GM12801 (cell line): ENCODE data around the gene CHRND.

Source experiments
- TF ChIP-seq, protein P1 (sequence below): IDR thresholded peaks from one replicate; pipeline ENCODE4 v1.5.1; 2011; ENCODE audit warnings: control low read depth; ENCODE audit not compliant: insufficient read length; ENCODE audit errors: extremely low read depth

The CHRND gene

DNA sequence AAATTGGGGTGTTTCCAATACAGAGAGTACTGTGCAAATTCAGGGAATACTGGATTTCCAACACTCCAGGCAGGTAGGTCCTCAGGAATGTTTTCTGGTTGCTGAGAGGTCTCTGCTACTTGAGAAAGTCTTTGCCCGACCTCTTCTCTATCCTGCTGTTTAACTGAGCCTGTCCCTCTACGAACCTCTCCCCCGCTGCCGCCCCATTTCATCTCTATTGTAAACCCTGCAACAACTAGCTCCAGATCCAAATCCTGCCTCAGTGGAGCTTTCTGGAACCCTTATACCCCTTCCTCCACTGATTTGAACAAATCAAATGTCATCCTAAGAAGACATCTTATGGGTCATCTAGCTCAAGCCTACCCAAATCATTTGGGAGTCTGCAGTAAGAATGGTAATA, 25.8 kb downstream of the CHRND start:
- TF ChIP-seq, protein P1, sequence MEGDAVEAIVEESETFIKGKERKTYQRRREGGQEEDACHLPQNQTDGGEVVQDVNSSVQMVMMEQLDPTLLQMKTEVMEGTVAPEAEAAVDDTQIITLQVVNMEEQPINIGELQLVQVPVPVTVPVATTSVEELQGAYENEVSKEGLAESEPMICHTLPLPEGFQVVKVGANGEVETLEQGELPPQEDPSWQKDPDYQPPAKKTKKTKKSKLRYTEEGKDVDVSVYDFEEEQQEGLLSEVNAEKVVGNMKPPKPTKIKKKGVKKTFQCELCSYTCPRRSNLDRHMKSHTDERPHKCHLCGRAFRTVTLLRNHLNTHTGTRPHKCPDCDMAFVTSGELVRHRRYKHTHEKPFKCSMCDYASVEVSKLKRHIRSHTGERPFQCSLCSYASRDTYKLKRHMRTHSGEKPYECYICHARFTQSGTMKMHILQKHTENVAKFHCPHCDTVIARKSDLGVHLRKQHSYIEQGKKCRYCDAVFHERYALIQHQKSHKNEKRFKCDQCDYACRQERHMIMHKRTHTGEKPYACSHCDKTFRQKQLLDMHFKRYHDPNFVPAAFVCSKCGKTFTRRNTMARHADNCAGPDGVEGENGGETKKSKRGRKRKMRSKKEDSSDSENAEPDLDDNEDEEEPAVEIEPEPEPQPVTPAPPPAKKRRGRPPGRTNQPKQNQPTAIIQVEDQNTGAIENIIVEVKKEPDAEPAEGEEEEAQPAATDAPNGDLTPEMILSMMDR: no peak

DNA sequence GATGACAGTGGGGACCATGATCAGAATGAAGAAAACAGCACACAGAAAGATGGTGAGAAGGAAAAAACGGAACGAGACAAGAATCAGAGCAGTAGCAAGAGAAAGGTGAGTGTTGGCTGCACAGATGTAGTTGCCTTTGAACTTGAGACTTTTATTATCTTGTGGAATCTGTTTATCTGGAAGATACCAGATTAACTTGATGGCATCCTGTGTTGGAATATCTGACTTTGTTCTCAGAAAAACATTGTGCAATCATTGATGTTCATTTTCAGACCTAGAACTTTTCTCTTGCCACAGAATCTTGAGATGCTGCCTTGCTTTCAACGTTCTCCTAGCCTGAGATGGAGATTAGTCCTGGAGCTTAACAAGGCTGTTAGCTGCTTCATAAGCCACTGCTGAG, 30.5 kb downstream of the CHRND start:
- TF ChIP-seq, protein P1: no peak

DNA sequence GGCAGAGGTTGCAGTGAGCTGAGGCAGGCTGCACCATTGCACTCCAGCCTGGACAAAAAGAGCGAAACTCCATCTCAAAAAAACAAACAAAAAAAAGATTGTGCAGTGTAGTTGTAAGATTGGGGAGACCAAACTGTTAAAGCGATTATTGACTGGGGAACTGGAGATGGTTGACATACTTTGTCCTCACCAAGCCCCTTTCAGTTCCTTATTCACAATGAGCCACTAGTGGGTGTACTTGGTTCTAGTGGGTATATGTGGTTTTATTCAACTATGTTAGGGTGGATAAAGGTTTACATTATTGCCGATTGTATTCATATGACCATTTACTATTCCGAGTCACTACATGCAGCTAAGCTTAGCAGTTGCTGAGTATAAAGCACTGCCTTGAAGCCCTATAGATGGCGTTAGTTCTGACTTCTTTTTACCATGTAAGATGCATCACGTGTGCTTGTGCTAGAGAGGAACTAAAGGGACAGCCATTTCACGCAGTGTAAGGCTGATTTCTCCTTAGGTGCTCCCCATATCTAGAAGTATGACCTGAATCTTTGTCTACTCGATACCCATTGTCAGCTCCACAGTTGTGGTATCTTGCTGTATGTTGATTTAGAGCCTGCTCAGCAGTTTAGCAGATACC, 36.7 kb downstream of the CHRND start:
- TF ChIP-seq, protein P1: no peak

DNA sequence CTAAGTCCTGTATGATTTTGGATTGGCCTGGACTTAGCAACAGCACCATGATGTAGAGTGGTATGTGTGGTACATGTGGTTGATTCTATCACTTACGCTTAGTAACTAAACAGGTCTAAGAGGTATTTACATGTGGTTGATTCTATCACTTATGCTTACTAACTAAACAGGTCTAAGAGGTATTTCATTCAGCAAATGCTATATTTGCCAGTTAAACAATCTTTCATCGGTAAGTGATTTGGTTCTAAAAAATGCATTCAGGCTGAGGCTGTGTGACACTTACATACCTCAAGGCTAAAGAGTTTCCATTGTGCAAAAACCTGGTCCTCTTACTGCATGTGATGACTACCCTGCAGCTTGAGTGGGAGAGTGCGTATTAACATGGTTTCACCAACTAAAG, 37.6 kb downstream of the CHRND start:
- TF ChIP-seq, protein P1: no peak

DNA sequence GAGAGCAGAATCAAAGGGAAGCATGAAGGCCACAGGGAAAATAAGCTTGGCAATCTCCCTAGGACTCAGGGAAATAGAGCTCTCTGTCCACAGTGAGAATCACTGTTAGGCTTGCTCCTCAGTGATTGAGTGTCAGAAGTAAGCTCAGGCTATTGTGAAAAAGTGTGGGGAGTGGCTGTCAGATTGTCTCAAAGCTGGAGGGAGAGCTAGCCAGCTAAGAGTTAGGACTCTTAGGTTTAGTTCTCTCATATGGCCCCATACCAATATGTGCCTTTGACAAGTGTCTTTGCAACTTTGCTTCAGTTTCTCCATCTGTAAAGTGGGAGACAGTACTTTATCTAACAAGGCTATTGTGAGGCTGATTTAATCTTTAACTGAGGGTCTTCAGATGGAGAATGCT, 41.8 kb downstream of the CHRND start:
- TF ChIP-seq, protein P1: no peak

DNA sequence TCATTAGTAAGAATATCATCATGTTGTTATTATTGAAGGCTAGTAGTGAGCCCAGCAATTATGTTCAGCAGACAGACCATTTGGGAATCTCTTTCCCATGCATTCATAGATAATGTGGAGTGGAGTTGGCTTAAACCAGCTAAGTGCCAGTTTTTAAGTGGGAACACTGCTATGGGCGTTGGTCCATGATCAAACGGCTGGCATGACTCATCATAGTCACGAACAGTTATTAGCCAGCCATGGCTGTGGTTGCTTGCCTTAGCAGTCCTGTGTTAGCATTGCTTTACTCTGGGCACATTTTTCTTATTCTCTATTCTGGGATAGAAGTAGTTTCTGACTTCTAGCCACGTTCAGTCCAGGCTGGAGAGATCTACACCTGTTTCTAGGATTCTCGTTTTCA, 42.2 kb downstream of the CHRND start:
- TF ChIP-seq, protein P1: no peak

DNA sequence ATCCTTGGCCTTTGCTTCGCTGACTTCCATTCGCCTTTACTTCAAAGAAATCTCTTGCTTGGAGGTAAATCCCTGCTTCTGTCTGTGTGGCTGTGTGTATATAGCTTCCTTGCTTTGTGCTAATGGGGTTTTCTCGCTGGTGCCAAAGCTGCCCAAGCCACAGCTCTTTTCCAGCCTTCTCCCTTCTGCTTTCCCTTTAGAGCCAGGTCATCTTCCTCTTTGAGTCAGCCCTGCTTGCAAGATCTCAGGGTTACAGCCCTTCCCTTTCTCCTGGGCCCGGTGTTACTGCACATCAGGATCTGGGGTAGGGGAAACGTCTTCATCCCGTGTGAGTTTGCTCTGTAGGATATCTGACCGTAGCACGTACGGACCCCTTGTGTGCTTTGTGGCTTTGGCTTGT, 43.6 kb downstream of the CHRND start:
- TF ChIP-seq, protein P1: no peak
